ENCODE data around the gene GSG1L. TPM values are rescaled to one million over a fixed set of nuclear protein-coding genes. Genes with fewer than 3 reads are reported as not detected.

GSG1L gene
- not detected in 2 replicates for total RNA-seq

DNA sequence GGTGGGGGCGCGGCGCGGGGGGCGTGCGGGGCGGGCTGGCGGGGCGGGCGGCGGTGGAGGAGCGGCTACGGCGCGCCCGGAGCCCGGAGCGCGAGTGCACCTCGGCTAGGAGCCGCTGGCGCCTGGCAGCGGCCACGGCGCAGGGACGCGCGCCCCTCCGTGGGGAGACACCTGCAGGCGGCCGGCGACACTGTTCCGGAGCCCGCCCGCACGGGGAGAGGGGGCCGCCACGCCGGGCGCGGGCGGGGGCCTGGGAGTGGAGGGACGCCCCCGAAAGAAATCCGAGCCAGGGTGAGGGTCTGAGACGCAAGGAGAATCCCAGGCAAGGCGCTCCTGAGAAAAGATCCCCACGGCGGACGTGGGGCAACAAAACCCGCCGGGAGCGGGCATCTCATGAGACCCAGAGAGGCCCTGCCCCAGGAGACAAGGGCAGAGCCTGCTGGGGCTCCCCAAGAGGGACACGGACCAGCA is at the start of gene GSG1L:
Gene GSG1L, minus strand, starts transcription at position 124 of the 471 bp plus-strand sequence. CDS start 290 bp downstream, outside the sequence.
- DNase-seq (ENCODE audit: low read depth, low spot score) = no peak

- no peak for DNase-seq (ENCODE audit: low read depth, low spot score)
These were observed 49.4 kb upstream of the GSG1L start for GRCh38 chr16:28112908-28113307.

DNA sequence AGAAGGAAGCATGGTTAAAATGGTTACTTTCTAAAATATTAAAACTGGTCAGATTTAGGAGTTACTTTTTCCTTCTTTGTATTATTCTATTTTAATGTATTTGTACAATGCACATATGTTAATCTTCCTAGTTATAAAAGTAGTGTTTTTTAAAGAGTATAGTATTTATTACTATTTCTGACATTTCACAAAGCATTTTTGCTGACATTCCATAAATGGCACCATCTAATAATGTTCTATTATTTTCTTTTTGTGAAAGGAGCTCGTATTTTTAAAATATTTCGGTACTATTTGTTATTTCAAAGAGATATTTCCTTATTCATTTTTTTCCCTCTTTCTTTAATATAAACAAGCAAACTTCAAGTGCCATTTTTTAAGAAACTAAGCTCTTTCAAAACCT is 47.5 kb upstream of the GSG1L start:
- DNase-seq (ENCODE audit: low read depth, low spot score) = no peak

DNA sequence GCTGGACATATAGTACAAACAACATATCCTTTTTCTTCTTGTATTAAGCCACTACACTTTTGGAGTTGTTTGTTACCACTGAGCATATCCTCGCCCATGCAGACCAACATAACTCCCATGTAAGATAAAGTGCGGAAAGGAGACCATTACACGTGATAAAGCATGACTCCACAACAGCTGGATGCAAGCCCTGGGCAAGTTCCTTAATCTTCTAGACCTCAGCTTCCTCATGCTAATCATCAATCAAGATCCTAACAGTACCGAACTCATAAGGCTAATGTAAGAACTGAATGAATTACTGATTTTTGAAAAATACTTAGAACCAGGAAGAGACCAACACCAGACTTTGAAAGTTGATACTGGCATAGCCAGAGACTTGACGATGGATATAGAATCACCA is 47.0 kb upstream of the GSG1L start:
- no peak for DNase-seq (ENCODE audit: low read depth, low spot score)

- DNase-seq (ENCODE audit: low read depth, low spot score) = no peak
These were observed 46.6 kb upstream of the GSG1L start for GRCh38 chr16:28110074-28110473.

DNA sequence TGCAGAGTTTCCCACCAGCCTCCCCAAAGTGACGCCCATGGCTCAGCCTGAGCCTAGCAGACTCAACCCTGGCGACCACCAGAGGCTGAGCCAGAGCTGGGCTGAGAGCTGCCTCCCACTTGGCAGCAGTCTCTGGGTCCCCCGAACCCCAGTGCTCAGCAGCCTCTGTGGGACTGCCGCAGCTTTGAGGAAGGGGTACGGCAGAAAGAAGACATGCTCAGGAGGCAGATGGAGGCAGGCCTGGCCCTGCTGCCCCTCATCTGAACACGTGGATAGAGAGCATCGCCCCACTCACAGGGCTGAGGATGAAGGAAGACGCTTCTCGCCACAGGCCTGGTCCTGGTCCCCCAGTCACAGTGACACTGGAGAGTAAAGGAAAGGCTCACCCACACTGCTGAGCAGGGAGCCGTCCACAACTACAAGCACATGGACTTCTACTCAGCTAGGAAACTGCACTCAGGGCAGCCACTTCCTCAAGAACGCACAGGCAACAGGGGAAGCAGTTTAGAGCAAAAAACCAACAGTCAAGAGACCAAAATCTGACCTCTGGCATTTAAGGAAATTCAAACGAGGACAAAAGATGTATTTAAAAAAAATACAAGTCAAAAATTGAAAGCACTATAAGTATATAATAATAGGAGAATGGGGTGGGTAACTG is 45.2 kb upstream of the GSG1L start:
- DNase-seq (ENCODE audit: low read depth, low spot score) = no peak

DNA sequence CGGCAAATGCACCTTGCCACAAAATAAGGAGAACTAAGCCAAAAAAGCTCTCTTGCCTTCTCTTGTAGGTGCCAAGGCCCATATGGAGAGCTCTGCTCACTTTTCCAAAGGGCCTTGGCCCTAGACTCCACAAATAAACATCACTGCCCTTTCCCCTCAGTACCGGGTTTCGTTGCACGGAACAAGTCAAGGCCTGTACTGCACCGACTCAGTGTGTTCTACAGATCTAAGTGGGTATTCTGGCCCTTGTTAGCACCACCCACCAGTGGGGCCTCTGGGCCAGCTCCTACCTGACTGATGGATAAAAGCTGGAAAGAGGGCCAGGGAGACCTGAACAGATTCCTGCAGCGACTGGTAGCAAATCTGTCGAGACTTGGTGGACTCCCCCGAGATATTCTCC is 43.7 kb upstream of the GSG1L start:
- no peak for DNase-seq (ENCODE audit: low read depth, low spot score)

GRCh38 chr16:28106467-28107215 is 43.1 kb upstream of the GSG1L start:
- no peak for DNase-seq (ENCODE audit: low read depth, low spot score)

DNA sequence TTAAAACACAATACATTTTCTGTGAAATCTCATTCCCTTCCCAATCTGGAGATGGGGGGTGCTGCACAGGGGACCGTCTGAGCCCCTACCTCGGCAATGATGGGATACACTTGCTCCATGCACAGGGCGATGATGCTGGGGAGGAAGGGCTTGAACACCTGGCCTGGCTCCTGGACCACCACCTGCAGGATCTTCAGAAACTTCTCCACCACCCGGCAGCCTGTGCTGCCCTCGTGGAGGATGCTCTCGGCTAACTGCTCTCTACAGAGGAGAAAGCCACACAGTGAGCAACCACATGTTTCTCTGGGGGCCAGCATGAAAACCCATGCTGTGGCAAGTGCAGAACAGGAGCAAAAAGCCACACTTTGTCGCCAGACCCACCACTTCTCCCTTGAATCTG is 42.4 kb upstream of the GSG1L start:
- DNase-seq (ENCODE audit: low read depth, low spot score) = no peak

DNA sequence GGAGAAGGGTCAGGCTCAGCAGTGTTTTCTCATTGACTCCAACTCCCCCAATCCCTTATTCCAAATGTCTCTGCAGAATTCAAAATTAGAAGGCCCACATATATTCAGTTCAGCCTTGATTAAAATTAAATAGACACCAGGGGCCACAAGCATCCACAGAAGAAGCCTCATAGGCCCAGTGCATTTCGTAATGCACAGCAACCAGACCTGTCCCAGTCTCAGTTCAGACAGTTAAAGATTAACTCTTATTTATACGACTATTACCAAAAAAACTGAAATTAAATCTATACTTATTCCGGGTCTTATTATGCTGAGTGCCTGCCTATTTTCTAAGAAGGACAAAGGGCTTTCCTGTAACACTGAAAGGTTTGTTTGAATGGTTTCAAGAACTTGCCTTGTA is 41.8 kb upstream of the GSG1L start:
- DNase-seq (ENCODE audit: low read depth, low spot score) = no peak

- DNase-seq (ENCODE audit: low read depth, low spot score) = no peak
These were observed 40.9 kb upstream of the GSG1L start for GRCh38 chr16:28104404-28104803.

GRCh38 chr16:28103516-28104170 is 40.1 kb upstream of the GSG1L start:
- DNase-seq (ENCODE audit: low read depth, low spot score) = no peak

DNA sequence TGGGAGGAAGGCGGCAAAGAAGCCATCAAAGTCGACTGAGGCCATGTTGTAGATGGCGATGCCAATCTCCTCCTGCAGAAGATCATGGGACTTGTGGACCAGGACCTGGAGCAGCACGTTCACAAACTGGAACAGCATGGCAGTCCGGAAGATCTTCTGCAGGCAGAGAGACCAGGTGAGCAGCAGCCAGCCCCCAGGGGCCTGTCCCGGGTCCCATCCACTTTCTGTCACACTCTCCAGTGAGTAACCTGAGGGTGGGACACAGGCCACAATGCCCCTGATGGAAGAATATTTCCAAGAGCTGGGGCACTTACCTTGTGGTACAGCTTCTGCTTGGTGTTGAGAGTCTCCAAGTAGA is 38.0 kb upstream of the GSG1L start:
- DNase-seq (ENCODE audit: low read depth, low spot score) = no peak

GRCh38 chr16:28100810-28101532 is 37.5 kb upstream of the GSG1L start:
- DNase-seq (ENCODE audit: low read depth, low spot score) = no peak

DNA sequence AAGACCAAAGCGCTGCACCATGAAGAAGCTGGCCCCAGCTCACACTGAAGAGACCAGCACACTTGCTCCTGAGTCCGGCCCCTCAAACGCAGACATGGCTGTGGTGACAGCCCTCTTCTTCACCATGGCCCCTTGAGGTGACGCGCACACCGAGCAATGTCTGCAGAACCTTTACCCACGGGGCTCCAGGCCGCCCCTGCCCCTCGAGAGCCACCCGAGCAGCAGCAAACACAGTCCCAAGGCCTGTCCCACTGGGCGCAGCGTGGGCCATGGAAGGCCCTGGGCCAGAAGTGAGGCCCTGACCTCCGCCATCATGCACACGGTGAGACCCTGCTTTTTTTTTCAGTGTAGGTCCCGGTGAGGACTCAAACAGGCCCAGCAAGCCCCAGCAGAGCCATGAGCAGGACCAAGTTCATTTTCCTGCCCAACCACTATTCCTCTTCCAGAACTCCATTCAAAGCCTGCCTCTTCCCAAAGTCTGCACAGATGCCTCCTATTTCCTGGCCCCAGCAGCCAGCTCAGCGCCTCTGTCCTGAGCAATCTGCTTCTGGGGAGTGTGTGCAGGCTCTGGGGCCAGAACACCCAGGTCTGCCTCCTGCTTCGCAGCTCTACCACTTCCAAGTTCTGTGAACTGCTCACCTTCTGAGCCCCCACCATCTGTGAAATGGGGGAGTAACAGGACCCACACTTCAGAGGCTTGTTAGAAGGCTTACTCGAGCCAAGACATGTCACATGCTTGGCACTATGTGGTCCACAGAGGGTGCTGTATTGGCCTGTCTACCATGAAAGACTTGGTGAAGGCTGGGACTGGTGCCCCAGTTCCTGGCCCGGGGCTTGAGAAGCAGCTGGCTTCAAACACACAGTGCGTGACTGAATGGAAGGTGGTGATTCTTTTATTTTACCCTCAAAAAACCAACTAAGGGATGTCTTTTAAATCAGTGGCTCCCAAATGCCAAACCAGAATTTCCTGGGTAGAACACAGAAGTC is 35.7 kb upstream of the GSG1L start:
- no peak for DNase-seq (ENCODE audit: low read depth, low spot score)

- no peak for DNase-seq (ENCODE audit: low read depth, low spot score)
These were observed 34.9 kb upstream of the GSG1L start for GRCh38 chr16:28098171-28098958.

DNA sequence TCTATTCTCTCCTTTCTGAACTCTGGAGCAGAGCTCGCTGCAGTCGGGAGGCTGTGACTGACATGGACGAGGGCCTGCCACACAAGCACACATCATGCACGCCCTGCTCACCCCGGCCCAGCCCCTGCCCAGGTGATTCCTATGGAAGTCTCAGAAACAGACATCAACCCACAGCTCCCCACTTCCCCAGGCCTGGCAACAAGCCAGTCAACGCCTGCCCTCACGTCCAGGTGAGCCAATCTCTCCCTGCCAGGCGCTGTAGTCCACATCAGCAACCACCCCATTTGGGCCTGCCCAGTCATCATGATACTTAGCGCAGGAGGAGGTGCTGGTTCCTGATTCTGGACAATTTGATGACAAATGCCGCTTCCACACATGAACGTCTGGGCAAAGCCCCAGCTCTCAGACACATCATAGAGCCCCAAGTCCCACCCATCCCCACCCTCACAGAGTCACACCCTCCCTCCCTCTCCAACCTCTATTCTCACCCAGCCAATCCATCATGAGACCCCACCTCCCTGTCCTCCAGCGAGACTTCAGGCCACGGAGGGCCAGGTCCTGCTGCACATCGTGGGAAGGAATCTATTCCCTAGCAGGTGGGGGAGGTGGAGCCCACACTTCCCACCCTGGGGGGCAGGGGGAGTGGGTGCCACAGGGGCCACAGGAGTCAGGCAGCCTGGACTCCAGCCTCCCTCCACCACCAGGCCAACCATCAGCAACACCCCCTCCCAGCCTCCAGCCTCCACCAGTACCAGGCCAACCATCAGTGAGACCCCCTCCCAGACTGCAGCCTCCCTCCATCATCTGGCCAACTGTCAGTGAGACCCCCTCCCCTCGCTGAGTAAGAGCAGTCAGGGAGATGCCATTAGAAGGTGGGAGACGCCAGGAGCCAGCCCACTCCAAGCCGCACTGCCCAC is 33.7 kb upstream of the GSG1L start:
- DNase-seq (ENCODE audit: low read depth, low spot score) = no peak

GRCh38 chr16:28093385-28093725 is 29.8 kb upstream of the GSG1L start:
- DNase-seq (ENCODE audit: low read depth, low spot score) = no peak

All from pulmonary artery endothelial cell (primary cell).